Activated CD8-positive, alpha-beta T cell treated with anti-CD3 and anti-CD28 coated beads, Interleukin-2, amount 10 ng/mL, durations not matched to agents 7 days and 5 days (primary cell): ENCODE measurements around the gene WDR6. TPM values are rescaled to one million over a fixed set of nuclear protein-coding genes. Genes with fewer than 3 reads are reported as not detected.

Experiments
- ATAC-seq: fragments of 150-1000 bp; cut with Tn5 transposase; one replicate; pipeline ENCODE4 v1.10.0; 2021; ENCODE audit warnings: moderate library complexity
- CTCF ChIA-PET: fragments of 350-600 bp; sonication (Branson Sonifier 250); formaldehyde crosslinking; loops from one replicate; lab custom pipeline; 2021; ENCODE audit warnings: antibody characterized with exemption; lab: Charles Lee
- POLR2A ChIA-PET: fragments of 350-600 bp; sonication (Branson Sonifier 250); formaldehyde crosslinking; loops from one replicate; lab custom pipeline; 2021; ENCODE audit warnings: antibody characterized with exemption; lab: Charles Lee
- DNase-seq: peaks from one replicate; pipeline ENCODE4 v3.0.0-alpha.2; 2020
- H3K27ac Mint-ChIP-seq: one replicate; pipeline ENCODE4 v1.8.0; 2021; ENCODE audit warnings: mild to moderate bottlenecking, mixed read lengths
- H3K27me3 Mint-ChIP-seq: one replicate; pipeline ENCODE4 v1.8.0; 2021; ENCODE audit warnings: low read depth, mixed read lengths
- H3K36me3 Mint-ChIP-seq: one replicate; pipeline ENCODE4 v1.8.0; 2021; ENCODE audit warnings: low read depth, mixed read lengths
- H3K4me1 Mint-ChIP-seq: one replicate; pipeline ENCODE4 v1.8.0; 2021; ENCODE audit warnings: low read depth, mixed read lengths
- H3K4me3 Mint-ChIP-seq: one replicate; pipeline ENCODE4 v1.8.0; 2021; ENCODE audit warnings: mild to moderate bottlenecking, mixed read lengths
- H3K9me3 Mint-ChIP-seq: one replicate; pipeline ENCODE4 v1.8.0; 2022; ENCODE audit warnings: mixed read lengths; ENCODE audit not compliant: insufficient read depth
- total RNA-seq, 2 experiments: library from RNA; stranded (reverse); gene quantifications; one replicate each; pipeline ENCODE4 v1.2.3, GENCODE V29; 2021

WDR6 gene
- total RNA-seq, 2 experiments from 2014 or later, result 134 to 140 TPM

- peaks cover 76% of the 10 kb centered on the region for H3K36me3 Mint-ChIP-seq
- no peaks in the 10 kb centered on the region for H3K27me3 Mint-ChIP-seq
- H3K9me3 Mint-ChIP-seq, result no peaks in the 10 kb centered on the region
- peak overlapping the region; percentile 92 for H3K4me3 Mint-ChIP-seq
- H3K4me1 Mint-ChIP-seq, result peaks cover 47% of the 10 kb centered on the region
- POLR2A ChIA-PET, result interaction anchor here (0.7 to 2.2 kb wide), 11 partner anchors 10 to 310 kb away, joined by 3 to 22 read pairs (median 4); partner anchors contain the start of genes DALRD3, P4HTM, QRICH1 and USP4
- ATAC-seq (no peak), DNase-seq (no peak)
- CTCF ChIA-PET, result interaction anchor here (1.0 to 2.2 kb wide), 5 partner anchors 12 to 64 kb away, joined by 3 to 23 read pairs (median 8); partner anchors contain the start of genes DALRD3, P4HTM and QRICH1
- peak overlapping the region; percentile 96 for H3K27ac Mint-ChIP-seq
Measured at GRCh38 chr3:49029563-49029884, 22.3 kb downstream of the WDR6 start.

GRCh38 chr3:49030321-49030720 lies 23.1 kb downstream of the WDR6 start:
- Mint-ChIP-seq H3K4me1 (peaks cover 41% of the 10 kb centered on the region), H3K27ac (peak overlapping the region; percentile 51), H3K36me3 (peaks cover 72% of the 10 kb centered on the region), H3K9me3 (no peaks in the 10 kb centered on the region), H3K27me3 (no peaks in the 10 kb centered on the region), H3K4me3 (no peak overlapping the region)
- no peak for ATAC-seq
- POLR2A ChIA-PET, result interaction anchor here (5.3 kb wide), 1 partner anchor 10 kb away, joined by 38 read pairs; the partner anchor contains the start of genes DALRD3 and NDUFAF3
- DNase-seq, result no peak
- CTCF ChIA-PET, result interaction anchor here (1.6 to 2.6 kb wide), 2 partner anchors 9 to 23 kb away, joined by 5 to 11 read pairs; partner anchors contain the start of genes NDUFAF3 and WDR6

GRCh38 chr3:49032646-49033304 lies 25.6 kb downstream of the WDR6 start:
- no peaks in the 10 kb centered on the region for H3K27me3 Mint-ChIP-seq
- H3K36me3 Mint-ChIP-seq, result peaks cover 60% of the 10 kb centered on the region
- no peak overlapping the region for H3K27ac Mint-ChIP-seq
- DNase-seq (no peak), ATAC-seq (no peak)
- peaks cover 19% of the 10 kb centered on the region for H3K4me1 Mint-ChIP-seq
- ChIA-PET POLR2A (interaction anchor here (0.7 to 5.3 kb wide), 3 partner anchors 12 to 26 kb away, joined by 3 to 38 read pairs (median 3); partner anchors contain the start of genes DALRD3, NDUFAF3 and WDR6), CTCF (interaction anchor here (0.7 to 2.6 kb wide), 2 partner anchors 11 to 125 kb away, joined by 3 to 11 read pairs; partner anchors contain the start of gene NDUFAF3)
- no peak overlapping the region for H3K4me3 Mint-ChIP-seq
- H3K9me3 Mint-ChIP-seq, result no peaks in the 10 kb centered on the region

GRCh38 chr3:49034650-49035049 lies 27.5 kb downstream of the WDR6 start:
- POLR2A ChIA-PET, result interaction anchor here (1.1 to 5.3 kb wide), 2 partner anchors 14 to 28 kb away, joined by 4 to 38 read pairs; partner anchors contain the start of genes DALRD3, NDUFAF3 and WDR6
- CTCF ChIA-PET, result interaction anchor here (1.5 kb wide), 1 partner anchor 13 kb away, joined by 5 read pairs; the partner anchor contains the start of gene NDUFAF3
- Mint-ChIP-seq H3K27ac (no peak overlapping the region), H3K36me3 (peaks cover 45% of the 10 kb centered on the region), H3K9me3 (no peaks in the 10 kb centered on the region), H3K4me1 (peaks cover 4% of the 10 kb centered on the region), H3K27me3 (no peaks in the 10 kb centered on the region), H3K4me3 (no peak overlapping the region)
- no peak for ATAC-seq
- no peak for DNase-seq

- ChIA-PET POLR2A (interaction anchor here (1.1 to 5.3 kb wide), 2 partner anchors 15 to 28 kb away, joined by 4 to 38 read pairs; partner anchors contain the start of genes DALRD3, NDUFAF3 and WDR6), CTCF (interaction anchor here (1.5 kb wide), 1 partner anchor 13 kb away, joined by 5 read pairs; the partner anchor contains the start of gene NDUFAF3)
Measured at GRCh38 chr3:49035281-49035680, 28.1 kb downstream of the WDR6 start.

GRCh38 chr3:49053543-49053942 lies 46.4 kb downstream of the WDR6 start:
- Mint-ChIP-seq H3K4me1 (no peaks in the 10 kb centered on the region), H3K36me3 (peaks cover 62% of the 10 kb centered on the region), H3K27ac (no peak overlapping the region), H3K9me3 (no peaks in the 10 kb centered on the region), H3K4me3 (no peak overlapping the region), H3K27me3 (no peaks in the 10 kb centered on the region)
- ChIA-PET CTCF (interaction anchor here (1.0 kb wide), 1 partner anchor 64 kb away, joined by 3 read pairs; no protein-coding TSS in a partner anchor), POLR2A (no interaction called here)
- ATAC-seq, result no peak
- DNase-seq, result no peak

More at GRCh38 chr3:49035281-49035680, 28.1 kb downstream of the WDR6 start:
- Mint-ChIP-seq H3K4me1 (no peaks in the 10 kb centered on the region), H3K27me3 (no peaks in the 10 kb centered on the region), H3K9me3 (no peaks in the 10 kb centered on the region), H3K4me3 (no peak overlapping the region), H3K27ac (no peak overlapping the region), H3K36me3 (peaks cover 42% of the 10 kb centered on the region)
- DNase-seq (no peak), ATAC-seq (no peak)

GRCh38 chr3:49054344-49054862 lies 47.2 kb downstream of the WDR6 start:
- ChIA-PET POLR2A (no interaction called here), CTCF (interaction anchor here (1.0 to 1.4 kb wide), 2 partner anchors 40 to 65 kb away, joined by 3 read pairs; no protein-coding TSS in a partner anchor)
- H3K27me3 Mint-ChIP-seq, result no peaks in the 10 kb centered on the region
- ATAC-seq, result no peak
- no peaks in the 10 kb centered on the region for H3K9me3 Mint-ChIP-seq
- H3K4me1 Mint-ChIP-seq, result no peaks in the 10 kb centered on the region
- no peak for DNase-seq
- peaks cover 58% of the 10 kb centered on the region for H3K36me3 Mint-ChIP-seq
- no peak overlapping the region for H3K4me3 Mint-ChIP-seq
- no peak overlapping the region for H3K27ac Mint-ChIP-seq

GRCh38 chr3:49057268-49057667 lies 50.1 kb downstream of the WDR6 start:
- no peaks in the 10 kb centered on the region for H3K27me3 Mint-ChIP-seq
- peaks cover 52% of the 10 kb centered on the region for H3K36me3 Mint-ChIP-seq
- POLR2A ChIA-PET, result interaction anchor here (0.8 kb wide), 1 partner anchor 10 kb away, joined by 5 read pairs; no protein-coding TSS in a partner anchor
- no peak overlapping the region for H3K27ac Mint-ChIP-seq
- H3K4me3 Mint-ChIP-seq, result no peak overlapping the region
- DNase-seq (no peak), ATAC-seq (no peak)
- no peaks in the 10 kb centered on the region for H3K4me1 Mint-ChIP-seq
- no peaks in the 10 kb centered on the region for H3K9me3 Mint-ChIP-seq
- CTCF ChIA-PET, result no interaction called here

GRCh38 chr3:49058011-49058410 lies 50.8 kb downstream of the WDR6 start:
- ATAC-seq, result no peak
- Mint-ChIP-seq H3K9me3 (no peaks in the 10 kb centered on the region), H3K27me3 (no peaks in the 10 kb centered on the region), H3K36me3 (peaks cover 48% of the 10 kb centered on the region), H3K27ac (no peak overlapping the region), H3K4me1 (no peaks in the 10 kb centered on the region), H3K4me3 (no peak overlapping the region)
- ChIA-PET CTCF (no interaction called here), POLR2A (interaction anchor here (0.8 to 1.2 kb wide), 2 partner anchors 9 to 36 kb away, joined by 3 to 5 read pairs; partner anchors contain the start of gene QRICH1)
- DNase-seq, result no peak
